Glutamatergic neuron (in vitro differentiated cells): Measurements from ENCODE around the gene SOS2. TPM values are rescaled to one million over a fixed set of nuclear protein-coding genes. Genes with fewer than 3 reads are reported as not detected.
"Not testable (repeated sequence)": the region's sequence is repeated elsewhere in the genome, so short reads cannot be mapped to it uniquely, and the experiment has no call there.

ENCODE experiments used
- DNase-seq: peaks from one replicate; pipeline ENCODE4 v3.0.0; 2022
- H3K27ac Mint-ChIP-seq: one replicate; pipeline ENCODE4 v1.8.0; 2020; ENCODE audit warnings: mild to moderate bottlenecking, mixed read lengths, inconsistent platforms; ENCODE audit not compliant: unreplicated experiment
- H3K27me3 Mint-ChIP-seq: one replicate; pipeline ENCODE4 v1.8.0; 2020; ENCODE audit warnings: mild to moderate bottlenecking, moderate library complexity, mixed read lengths, inconsistent platforms; ENCODE audit not compliant: unreplicated experiment
- H3K36me3 Mint-ChIP-seq: one replicate; pipeline ENCODE4 v1.8.0; 2020; ENCODE audit warnings: mild to moderate bottlenecking, mixed read lengths, inconsistent platforms; ENCODE audit not compliant: unreplicated experiment
- H3K4me1 Mint-ChIP-seq: one replicate; pipeline ENCODE4 v1.8.0; 2020; ENCODE audit warnings: mild to moderate bottlenecking, low read depth, mixed read lengths, inconsistent platforms; ENCODE audit not compliant: unreplicated experiment
- H3K4me3 Mint-ChIP-seq: one replicate; pipeline ENCODE4 v1.8.0; 2020; ENCODE audit warnings: mild to moderate bottlenecking, mixed read lengths, inconsistent platforms; ENCODE audit not compliant: unreplicated experiment
- H3K9me3 Mint-ChIP-seq: one replicate; pipeline ENCODE4 v1.8.0; 2020; ENCODE audit warnings: mild to moderate bottlenecking, moderate library complexity, mixed read lengths, inconsistent platforms; ENCODE audit not compliant: unreplicated experiment
- total RNA-seq: library from RNA; stranded (reverse); fragmentation: NEBNext Ultra II Directional; extraction: Animal tissue kit (Norgen Biotek cat#: 25700); gene quantifications from one replicate; pipeline ENCODE4 v1.2.1, GENCODE V29; 2021; ENCODE audit not compliant: unreplicated experiment
- TF ChIP-seq, protein P1 (sequence below): fragments of 200-600 bp; sonication (generic); IDR thresholded peaks from one replicate; pipeline ENCODE4 v1.5.0; 2021; ENCODE audit not compliant: partially characterized antibody, unreplicated experiment

The SOS2 gene
- total RNA-seq, 1 donor from 2014 or later = 50.4 TPM

DNA sequence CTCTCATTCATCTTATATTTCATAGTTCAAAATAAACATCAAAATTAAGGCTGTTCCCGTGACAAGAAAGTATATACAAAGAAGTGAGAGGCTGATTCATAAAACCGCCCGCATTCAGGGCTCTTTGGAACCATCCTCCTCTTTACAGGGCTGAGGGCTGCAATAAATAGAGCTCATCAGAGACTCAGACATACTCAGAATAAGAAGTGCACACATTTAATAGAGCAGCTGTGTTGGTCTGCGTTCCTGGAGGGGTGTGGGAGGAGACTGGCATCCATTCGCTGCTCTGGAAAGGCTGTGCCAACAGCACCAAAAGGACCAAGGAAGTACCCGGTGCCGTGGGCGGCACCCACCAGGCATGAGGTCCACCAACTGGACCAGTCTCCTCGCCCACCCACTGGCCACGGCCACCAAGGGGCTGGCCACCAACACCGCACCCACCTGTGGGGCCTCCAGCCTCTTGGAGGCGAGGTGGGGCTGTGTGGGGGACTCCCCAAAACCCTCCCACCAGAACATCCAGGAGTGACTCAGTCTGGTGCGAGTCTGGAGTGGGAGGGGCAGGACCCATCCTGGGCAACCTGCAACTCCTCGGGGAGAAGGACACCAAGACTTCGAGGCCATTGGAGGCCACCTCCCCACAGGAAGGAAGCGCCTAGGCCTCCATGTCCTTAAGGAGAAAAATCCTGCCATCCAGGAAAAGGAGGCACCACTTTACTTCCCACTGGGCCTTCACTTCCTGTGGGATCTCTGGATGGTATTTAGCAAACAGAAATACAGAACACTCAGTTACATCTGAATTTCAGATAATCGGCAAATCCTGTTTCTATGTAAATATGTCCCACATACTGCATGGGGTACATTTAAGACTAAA is 147.7 kb downstream of the SOS2 start:
- no peak overlapping the region for H3K27ac Mint-ChIP-seq
- TF ChIP-seq, protein P1, sequence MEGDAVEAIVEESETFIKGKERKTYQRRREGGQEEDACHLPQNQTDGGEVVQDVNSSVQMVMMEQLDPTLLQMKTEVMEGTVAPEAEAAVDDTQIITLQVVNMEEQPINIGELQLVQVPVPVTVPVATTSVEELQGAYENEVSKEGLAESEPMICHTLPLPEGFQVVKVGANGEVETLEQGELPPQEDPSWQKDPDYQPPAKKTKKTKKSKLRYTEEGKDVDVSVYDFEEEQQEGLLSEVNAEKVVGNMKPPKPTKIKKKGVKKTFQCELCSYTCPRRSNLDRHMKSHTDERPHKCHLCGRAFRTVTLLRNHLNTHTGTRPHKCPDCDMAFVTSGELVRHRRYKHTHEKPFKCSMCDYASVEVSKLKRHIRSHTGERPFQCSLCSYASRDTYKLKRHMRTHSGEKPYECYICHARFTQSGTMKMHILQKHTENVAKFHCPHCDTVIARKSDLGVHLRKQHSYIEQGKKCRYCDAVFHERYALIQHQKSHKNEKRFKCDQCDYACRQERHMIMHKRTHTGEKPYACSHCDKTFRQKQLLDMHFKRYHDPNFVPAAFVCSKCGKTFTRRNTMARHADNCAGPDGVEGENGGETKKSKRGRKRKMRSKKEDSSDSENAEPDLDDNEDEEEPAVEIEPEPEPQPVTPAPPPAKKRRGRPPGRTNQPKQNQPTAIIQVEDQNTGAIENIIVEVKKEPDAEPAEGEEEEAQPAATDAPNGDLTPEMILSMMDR = no peak
- H3K4me3 Mint-ChIP-seq = no peak overlapping the region
- H3K4me1 Mint-ChIP-seq = peaks cover 23% of the 10 kb centered on the region
- no peaks in the 10 kb centered on the region for H3K36me3 Mint-ChIP-seq
- peaks cover 3% of the 10 kb centered on the region for H3K27me3 Mint-ChIP-seq
- no peaks in the 10 kb centered on the region for H3K9me3 Mint-ChIP-seq
- no peak for DNase-seq

DNA sequence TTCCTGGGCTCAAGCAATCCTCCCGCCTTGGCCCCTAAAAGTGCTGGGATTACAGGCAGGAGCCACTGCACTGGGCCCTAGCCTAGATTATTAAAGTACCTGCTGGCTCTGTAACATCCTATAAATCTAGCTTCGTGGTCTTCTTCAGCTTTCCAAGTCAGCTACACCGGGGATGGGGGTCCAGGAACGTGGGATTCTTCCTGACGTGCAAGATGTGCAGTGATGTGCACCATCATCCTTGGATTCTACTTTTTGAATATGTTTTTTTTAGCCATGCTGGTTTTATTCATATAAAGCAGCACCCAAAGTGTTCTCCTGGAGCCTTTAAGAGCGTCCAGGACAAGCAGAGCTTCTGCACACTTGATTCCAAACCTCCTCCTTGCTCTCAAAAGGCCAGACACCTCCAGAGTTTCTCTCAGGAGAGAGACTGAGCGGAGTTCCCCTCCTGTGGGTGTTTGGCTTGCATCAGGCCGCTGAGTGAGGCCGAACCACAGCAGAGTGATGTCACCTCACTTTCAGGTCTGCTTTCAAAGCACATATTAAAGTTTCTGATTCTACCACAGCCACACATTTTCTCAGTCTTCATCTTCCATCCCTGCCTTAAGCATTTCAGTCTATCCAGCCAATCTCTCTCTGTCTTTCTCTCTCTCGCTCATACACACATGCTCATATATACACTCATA is 148.5 kb downstream of the SOS2 start:
- Mint-ChIP-seq H3K27ac (no peak overlapping the region), H3K4me3 (no peak overlapping the region)

DNA sequence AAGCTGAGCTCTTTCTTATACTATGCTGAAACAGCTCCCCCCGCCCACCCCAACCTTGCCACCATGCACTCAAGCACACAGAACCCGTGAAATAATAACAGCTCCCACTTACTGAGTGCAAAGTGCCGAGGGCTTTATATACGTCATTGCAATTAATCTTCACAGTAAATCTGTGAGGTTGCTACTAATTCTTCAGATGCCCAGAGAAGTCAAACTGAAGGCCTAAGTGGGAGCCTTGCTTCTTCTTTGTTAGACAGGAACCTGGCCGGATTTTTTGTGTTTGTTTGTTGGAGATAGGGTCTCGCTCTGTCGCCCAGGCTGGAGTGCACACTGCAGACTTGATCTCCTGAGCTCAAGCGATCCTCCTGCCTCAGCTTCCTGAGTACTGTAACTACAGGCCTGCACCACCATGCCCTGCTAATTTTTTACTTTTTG is 149.1 kb downstream of the SOS2 start:
- no peak overlapping the region for H3K27ac Mint-ChIP-seq
- no peaks in the 10 kb centered on the region for H3K36me3 Mint-ChIP-seq
- peaks cover 20% of the 10 kb centered on the region for H3K4me1 Mint-ChIP-seq
- peaks cover 3% of the 10 kb centered on the region for H3K27me3 Mint-ChIP-seq
- H3K4me3 Mint-ChIP-seq = no peak overlapping the region
- DNase-seq = no peak
- no peaks in the 10 kb centered on the region for H3K9me3 Mint-ChIP-seq
- TF ChIP-seq, protein P1 = no peak

More for the DNA sequence above, 148.5 kb downstream of the SOS2 start:
- no peaks in the 10 kb centered on the region for H3K36me3 Mint-ChIP-seq
- TF ChIP-seq, protein P1 = no peak
- H3K9me3 Mint-ChIP-seq = no peaks in the 10 kb centered on the region
- peaks cover 3% of the 10 kb centered on the region for H3K27me3 Mint-ChIP-seq
- DNase-seq = no peak
- H3K4me1 Mint-ChIP-seq = peaks cover 21% of the 10 kb centered on the region

DNA sequence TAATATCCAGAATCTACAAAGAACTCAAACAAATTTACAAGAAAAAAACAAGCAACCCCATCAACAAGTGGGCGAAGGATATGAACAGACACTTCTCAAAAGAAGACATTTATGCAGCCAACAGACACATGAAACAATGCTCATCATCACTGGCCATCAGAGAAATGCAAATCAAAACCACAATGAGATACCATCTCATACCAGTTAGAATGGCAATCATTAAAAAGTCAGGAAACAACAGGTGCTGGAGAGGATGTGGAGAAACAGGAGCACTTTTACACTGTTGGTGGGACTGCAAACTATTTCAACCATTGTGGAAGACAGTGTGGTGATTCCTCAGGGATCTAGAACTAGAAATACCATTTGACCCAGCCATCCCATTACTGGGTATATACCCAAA is 152.3 kb downstream of the SOS2 start:
- H3K27me3 Mint-ChIP-seq, H3K4me3 Mint-ChIP-seq, H3K27ac Mint-ChIP-seq, DNase-seq, H3K36me3 Mint-ChIP-seq, H3K9me3 Mint-ChIP-seq, H3K4me1 Mint-ChIP-seq: not testable (repeated sequence)

DNA sequence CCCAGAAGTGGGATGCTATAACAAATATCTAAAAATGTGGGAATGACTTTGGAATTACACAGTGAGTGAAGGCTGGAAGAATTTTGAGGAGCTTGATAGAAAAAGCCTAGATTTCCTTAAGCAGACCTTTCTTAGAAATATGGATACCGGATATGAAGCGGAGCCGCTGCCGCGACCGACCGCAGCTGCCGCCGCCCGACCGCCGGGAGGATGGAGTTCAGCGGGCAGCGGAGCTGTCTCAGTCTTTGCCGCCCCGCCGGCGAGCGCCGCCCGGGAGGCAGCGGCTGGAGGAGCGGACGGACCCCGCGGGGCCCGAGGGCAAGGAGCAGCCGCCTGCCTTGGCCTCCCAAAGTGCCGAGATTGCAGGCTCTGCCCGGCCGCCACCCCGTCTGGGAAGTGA is 157.7 kb downstream of the SOS2 start:
- H3K4me1 Mint-ChIP-seq, H3K27ac Mint-ChIP-seq, H3K4me3 Mint-ChIP-seq, H3K27me3 Mint-ChIP-seq, H3K36me3 Mint-ChIP-seq, DNase-seq, H3K9me3 Mint-ChIP-seq: not testable (repeated sequence)

DNA sequence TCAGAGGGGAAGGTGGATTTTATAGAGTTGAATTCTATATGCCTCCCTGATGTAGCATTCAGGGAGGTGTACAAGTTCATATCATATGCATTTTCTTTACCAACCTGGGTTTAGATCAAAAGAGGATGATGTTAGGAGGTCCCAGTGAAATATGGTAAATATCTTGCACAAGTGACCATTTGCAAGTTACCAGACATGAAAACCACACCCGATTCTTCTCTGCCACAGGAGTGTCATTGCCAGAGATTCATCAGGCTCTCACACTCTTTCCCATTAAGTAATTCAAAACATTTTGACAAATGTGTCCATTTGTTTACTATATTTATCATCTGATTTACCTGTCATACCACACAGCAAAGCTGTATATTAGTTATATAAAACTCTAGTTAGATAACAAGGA is 159.0 kb downstream of the SOS2 start:
- Mint-ChIP-seq H3K27me3 (peaks cover 2% of the 10 kb centered on the region), H3K9me3 (peaks cover 4% of the 10 kb centered on the region), H3K4me3 (no peak overlapping the region), H3K4me1 (no peaks in the 10 kb centered on the region), H3K36me3 (no peaks in the 10 kb centered on the region), H3K27ac (no peak overlapping the region)
- no peak for DNase-seq
- TF ChIP-seq, protein P1 = no peak
